GM18873 (cell line): Measurements from ENCODE around the gene CCL17.
"Not testable (repeated sequence)": the region's sequence is repeated elsewhere in the genome, so short reads cannot be mapped to it uniquely, and the experiment has no call there.

Experiments
- ATAC-seq: cut with Tn5 transposase; IDR thresholded peaks from one replicate; pipeline ENCODE4 v1.9.1; 2021; ENCODE audit warnings: mild to moderate bottlenecking, moderate library complexity, moderate number of reproducible peaks; ENCODE audit not compliant: unreplicated experiment, low FRiP score

The CCL17 gene

DNA sequence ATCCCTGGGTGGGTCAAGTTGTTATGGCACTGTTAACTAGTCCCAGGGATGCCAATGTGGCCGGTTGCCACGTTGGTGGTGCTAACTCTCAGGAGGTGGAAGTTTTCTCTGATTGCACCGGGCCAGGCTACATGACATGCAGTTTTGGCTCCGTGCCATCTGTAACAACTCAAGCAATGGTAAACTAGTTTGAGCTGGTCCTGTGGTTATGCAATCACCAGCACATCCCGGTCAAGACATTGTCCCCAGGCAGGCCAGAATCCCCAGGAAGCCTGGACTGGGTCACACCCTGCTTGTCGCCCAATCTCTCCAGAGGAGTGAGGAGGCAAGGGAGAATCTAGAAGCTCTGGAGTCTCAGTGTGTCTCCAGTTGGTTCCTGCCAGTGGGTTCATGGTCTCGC, 10.1 kb upstream of the CCL17 start:
- no peak for ATAC-seq

- ATAC-seq: no peak
These were observed 9.5 kb upstream of the CCL17 start for GRCh38 chr16:57395026-57395425.

- ATAC-seq: no peak
These were observed 7.8 kb upstream of the CCL17 start for GRCh38 chr16:57396786-57397185.

- not testable (repeated sequence) for ATAC-seq
These were observed 7.1 kb upstream of the CCL17 start for GRCh38 chr16:57397493-57397892.

DNA sequence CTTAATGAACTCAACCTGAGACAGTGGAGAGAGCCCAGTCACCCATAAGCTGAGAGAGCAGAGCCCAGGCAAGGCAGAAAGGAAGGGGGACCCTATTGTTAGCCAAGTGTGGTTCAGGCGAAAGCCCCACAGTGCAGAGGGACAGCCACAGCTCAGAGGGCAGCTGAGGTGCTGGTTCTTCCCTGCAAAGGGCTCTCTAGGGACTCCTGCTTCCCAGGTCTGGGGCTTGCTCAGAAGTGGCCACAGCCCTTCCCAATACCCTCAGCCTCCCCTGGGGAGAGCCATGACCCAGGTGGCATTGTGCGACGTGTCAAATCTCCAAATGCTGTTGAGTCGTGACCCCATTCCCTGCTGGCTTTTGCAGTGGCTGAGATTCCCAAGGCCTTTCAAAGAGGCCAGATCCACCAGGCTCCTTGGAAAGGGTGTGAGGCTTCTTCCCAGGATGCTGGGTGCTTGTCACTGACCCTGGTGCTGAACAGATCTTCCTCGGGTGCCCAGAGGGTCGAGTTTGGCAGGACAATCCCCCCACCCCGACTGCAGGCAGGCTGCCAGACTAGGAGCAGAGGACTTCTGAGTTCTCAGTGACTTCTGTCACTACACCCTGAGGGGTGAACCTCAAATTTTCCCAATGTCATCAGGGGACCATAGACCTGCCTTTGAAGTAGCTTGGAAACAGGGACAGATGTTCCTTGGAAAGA, 2.5 kb upstream of the CCL17 start:
- ATAC-seq: no peak

GRCh38 chr16:57405097-57405496, 530 bp downstream of the CCL17 start:
- ATAC-seq: no peak

DNA sequence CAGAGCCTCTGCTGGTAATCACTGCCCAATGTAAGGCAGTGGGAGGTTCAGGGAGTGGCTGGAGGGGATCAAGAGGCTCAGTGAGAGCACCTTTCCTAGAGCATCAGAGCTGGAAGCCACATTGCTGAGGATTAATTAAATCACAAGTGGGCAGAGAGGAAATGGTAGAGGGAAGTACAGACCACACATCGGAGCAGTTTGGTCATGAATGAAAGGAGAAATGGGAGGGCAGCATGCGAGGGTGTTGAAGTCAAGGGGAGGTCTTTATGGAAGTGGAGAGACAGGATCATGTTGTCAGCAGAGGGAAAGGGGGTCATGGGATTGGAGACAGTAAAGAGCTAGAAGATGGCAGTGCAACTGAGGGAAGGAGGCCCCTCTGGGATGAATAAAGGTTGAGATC, 2.3 kb downstream of the CCL17 start:
- ATAC-seq: no peak

GRCh38 chr16:57407521-57408353, 3.2 kb downstream of the CCL17 start:
- ATAC-seq: no peak

- ATAC-seq: no peak
These were observed 4.5 kb downstream of the CCL17 start for GRCh38 chr16:57409065-57409464.

- no peak for ATAC-seq
These were observed 5.5 kb downstream of the CCL17 start for GRCh38 chr16:57409870-57410587.

- no peak for ATAC-seq
These were observed 6.9 kb downstream of the CCL17 start for GRCh38 chr16:57411362-57411976.

- no peak for ATAC-seq
These were observed 8.0 kb downstream of the CCL17 start for GRCh38 chr16:57412584-57412983.

DNA sequence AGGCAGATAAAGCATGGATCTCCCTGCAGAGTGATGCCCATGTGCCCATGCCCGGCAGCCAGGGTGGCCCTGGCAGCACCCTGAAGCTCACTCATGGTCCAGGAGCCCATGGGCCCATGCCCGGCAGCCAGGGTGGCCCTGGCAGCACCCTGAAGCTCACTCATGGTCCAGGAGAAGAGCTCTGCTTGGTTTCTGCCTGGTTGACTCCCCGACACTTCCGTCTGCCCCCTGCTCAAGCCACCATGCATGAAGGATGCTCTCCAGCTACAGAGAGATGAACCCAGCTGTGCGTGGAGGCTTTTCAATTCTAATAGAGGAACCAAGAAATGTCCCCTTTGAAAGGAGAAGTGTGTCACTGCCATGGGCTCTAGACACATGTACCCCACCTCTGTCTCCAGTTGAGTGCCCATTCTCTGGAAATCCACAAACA, 8.7 kb downstream of the CCL17 start:
- ATAC-seq: peak; percentile 59

- no peak for ATAC-seq
These were observed 9.2 kb downstream of the CCL17 start for GRCh38 chr16:57413733-57414132.

GRCh38 chr16:57416084-57416483, 11.5 kb downstream of the CCL17 start:
- ATAC-seq: no peak

- no peak for ATAC-seq
These were observed 14.9 kb downstream of the CCL17 start for GRCh38 chr16:57419506-57419905.

DNA sequence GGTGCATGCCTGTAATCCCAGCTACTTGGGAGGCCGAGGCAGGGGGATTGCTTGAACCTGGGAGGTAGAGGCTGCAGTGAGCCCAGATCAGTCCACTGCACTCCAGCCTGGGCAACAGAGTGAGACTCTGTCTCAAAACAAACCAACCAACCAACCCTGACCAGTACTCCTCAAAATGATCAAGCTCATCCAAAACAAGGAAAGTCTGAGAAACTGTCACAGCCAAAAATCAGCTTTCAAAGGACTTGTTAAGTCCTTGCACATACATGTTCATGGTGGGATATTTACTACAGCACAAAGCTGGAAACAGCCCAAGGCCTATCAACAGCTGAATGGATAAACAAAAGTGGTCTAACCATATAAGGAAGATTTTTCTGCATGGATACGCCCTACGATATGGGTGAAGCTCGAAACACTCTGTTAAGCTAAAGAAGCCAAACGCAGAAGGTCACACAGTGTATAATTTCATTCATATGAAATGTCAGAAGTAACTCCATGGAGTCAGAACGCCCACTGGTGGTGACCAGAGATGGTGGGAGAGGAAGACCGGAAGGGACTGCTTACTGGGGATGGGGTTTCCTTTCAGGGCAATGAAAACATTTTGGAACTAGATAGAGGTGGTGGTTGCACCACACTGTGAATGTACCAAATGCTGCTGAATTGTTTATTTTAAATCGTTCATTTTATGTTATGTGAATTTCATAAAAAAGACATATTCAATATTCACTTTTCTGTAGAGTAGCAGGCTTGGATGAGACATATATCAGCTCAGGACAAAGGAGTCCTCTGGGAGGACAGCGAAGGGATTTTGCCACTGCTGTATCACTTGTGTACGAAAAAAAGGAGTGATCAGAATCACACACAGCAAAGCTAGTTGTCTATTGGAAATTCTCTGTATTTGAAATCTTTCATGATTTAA, 17.7 kb downstream of the CCL17 start:
- ATAC-seq: no peak

DNA sequence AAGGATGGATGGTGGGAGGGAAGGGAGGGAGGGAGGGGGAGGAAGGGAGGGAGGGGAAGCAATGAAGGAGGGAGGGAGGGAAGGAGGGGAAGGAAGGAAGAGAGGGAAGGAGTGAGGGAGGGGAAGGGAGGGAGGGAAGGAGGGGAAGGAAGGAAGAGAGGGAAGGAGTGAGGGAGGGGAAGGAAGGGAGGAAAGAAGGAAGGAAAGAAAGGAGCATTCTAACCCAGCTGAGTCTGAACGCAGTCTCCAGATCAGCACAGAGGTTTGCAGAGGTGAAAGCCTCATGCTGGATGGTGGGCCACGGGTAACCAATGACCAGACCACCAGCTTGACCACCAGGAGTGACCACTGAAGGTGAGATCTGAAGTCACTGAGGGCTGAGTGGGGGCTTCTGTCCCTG, 18.6 kb downstream of the CCL17 start:
- ATAC-seq: no peak

DNA sequence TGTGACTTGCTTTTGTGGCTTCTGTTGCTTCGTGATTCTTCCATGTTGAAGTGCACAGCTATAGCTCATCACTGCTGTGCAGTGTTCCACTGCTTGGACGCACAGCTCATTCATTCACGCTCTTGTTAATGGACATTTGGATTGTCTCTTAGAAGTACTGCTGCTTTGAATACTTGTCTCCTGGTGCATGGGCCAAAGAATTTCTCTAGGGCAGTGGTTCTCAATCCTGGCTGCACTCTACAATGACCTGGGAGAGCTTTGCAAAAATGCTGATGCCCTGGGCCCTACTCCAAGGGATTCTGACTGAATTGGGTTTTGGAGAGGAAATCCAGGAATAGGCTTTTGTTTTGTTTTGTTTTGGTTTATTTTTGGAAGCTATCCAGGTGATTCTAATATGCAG, 20.0 kb downstream of the CCL17 start:
- no peak for ATAC-seq

DNA sequence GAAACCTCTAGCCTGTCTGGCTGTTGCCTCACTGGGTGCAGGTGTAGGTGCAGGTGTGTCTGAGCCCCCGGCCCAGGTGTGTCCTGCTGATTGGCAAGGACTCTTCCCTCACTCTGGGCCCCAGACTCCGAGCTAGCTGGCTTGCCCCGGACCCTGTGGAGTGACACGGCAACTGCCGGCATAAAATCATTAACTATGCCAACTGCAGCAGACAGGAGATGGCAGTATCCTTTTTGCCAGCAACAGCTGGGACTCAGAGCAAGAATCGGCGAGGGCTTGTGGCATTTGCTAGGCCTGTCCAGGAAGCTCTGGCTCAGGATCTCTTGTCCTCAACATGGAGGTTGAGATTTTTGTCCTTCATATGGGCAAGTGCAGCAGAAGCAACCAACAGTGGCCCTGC, 21.8 kb downstream of the CCL17 start:
- no peak for ATAC-seq
